ENCODE results near the gene LRBA. TPM values are rescaled to one million over a fixed set of nuclear protein-coding genes. Genes with fewer than 3 reads are reported as not detected.
A peak's percentile ranks its signal among the peaks of the same experiment; 100 is the strongest.

LRBA gene
- total and polyA plus RNA-seq, 2 donors (not counting 3 experiments of a cell fraction or from before 2014, with no cell fraction given) = 18.0 to 35.1 TPM

DNA sequence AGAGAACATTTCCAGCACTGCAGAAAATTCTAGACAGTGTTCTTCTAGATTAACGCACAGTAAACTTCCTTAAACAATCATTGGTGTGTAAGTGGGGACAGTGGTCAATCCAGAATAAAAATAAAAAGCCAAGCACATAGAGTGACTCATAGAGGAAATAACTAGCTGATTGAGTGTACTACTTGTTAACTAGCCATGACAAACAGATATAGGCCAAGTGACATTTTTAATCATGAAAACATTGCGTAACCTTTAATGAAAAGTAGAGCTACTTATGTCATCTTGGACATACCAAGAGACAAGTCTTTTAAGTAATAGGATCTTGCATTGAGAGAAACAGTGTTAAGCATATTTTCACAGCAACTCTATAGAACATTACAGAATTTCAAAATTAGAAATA lies 667.0 kb downstream of the LRBA start:
- H3K4me3 ChIP-seq (replicated peaks in 1 of 3; ENCODE audit: insufficient read depth in 1 of 3, low read depth in 1 of 3, low read length in 3 of 3) = no peak overlapping the region
- H2AFZ ChIP-seq (ENCODE audit: low read depth, low read length) = no peak overlapping the region
- H3K27ac ChIP-seq (ENCODE audit: insufficient read depth, low read depth, low read length) = peak overlapping the region; percentile 45
- H4K20me1 ChIP-seq (replicated peaks; ENCODE audit: control insufficient read depth, extremely low read depth, insufficient read depth, low read length) = no peaks in the 10 kb centered on the region
- dilution Hi-C loops (cut with MboI; ENCODE audit: extremely low pct_ligation_motif_present, low sequenced_read_pairs) (no loop called here), intact Hi-C loops (cut with micrococcal nuclease) (loop anchor here (2.0 kb wide), 1 partner anchor 45 kb away; no protein-coding TSS in a partner anchor)
- FAIRE-seq (peak; percentile 82), DNase-seq (ENCODE audit: low read depth, low spot score) (peak; percentile 86)
- H3K9me3 ChIP-seq (replicated peaks; ENCODE audit: control insufficient read depth, insufficient read depth, low read length) = no peaks in the 10 kb centered on the region
- no peaks in the 10 kb centered on the region for H3K79me2 ChIP-seq (ENCODE audit: control insufficient read depth, insufficient read depth, low read length)
- H3K27me3 ChIP-seq (ENCODE audit: control insufficient read depth in 2 of 2, insufficient read depth in 2 of 2, low read length in 2 of 2) = no peaks in the 10 kb centered on the region
- POLR2A ChIA-PET = interaction anchor here (0.7 kb wide), 1 partner anchor 244 kb away, joined by 5 read pairs; no protein-coding TSS in a partner anchor
- peaks cover 9% of the 10 kb centered on the region for H3K4me1 ChIP-seq (ENCODE audit: control insufficient read depth, extremely low read depth, insufficient read depth, low read length)
- H3K4me2 ChIP-seq (ENCODE audit: insufficient read depth, low read length) = peak overlapping the region; percentile 48
- H3K9ac ChIP-seq (replicated peaks; ENCODE audit: extremely low read depth, insufficient read depth, low read length) = no peak overlapping the region
- CTCF ChIA-PET = interaction anchor here (0.7 to 2.2 kb wide), 4 partner anchors 9 to 519 kb away, joined by 3 to 5 read pairs (median 4); no protein-coding TSS in a partner anchor
- BruUV-seq (replicated peaks) = no TSS peak
- TF ChIP-seq MYC (IDR thresholded peaks at IDR 0.05; ENCODE audit: low read depth, low read length) (no peak), GATA2 (IDR thresholded peaks at IDR 0.05; ENCODE audit: insufficient read depth, insufficient read length, low read depth, low read length) (no peak), MAX (IDR thresholded peaks at IDR 0.05; ENCODE audit: insufficient read depth, insufficient read length) (no peak), EZH2 (IDR thresholded peaks at IDR 0.05; ENCODE audit: borderline replicate concordance, low read depth, low read length, severe bottlenecking) (no peak), JUN (IDR thresholded peaks at IDR 0.05; ENCODE audit: borderline replicate concordance, insufficient read depth, insufficient read length, low read depth) (peak; percentile 94), FOS (IDR thresholded peaks at IDR 0.05; ENCODE audit: borderline replicate concordance, insufficient read depth, low read length) (peak; percentile 87), POLR2AphosphoS5 (IDR thresholded peaks at IDR 0.05; ENCODE audit: insufficient read depth, low read depth, low read length) (peak; percentile 27), POLR2A (IDR thresholded peaks at IDR 0.05; ENCODE audit: low read depth, low read length) (no peak), CTCF (IDR thresholded peaks at IDR 0.05; ENCODE audit: extremely low read depth in 1 of 2, insufficient read depth in 1 of 2, low read depth in 1 of 2, low read length in 2 of 2) (no peak)
- H3K9me1 ChIP-seq (replicated peaks; ENCODE audit: control insufficient read depth, extremely low read depth, insufficient read depth, low read length) = no peaks in the 10 kb centered on the region
- H3K36me3 ChIP-seq (ENCODE audit: control insufficient read depth in 2 of 2, extremely low read depth in 1 of 2, insufficient read depth in 2 of 2, low read length in 2 of 2) = no peaks in the 10 kb centered on the region
